ENCODE results near the gene SENP5. TPM values are rescaled to one million over a fixed set of nuclear protein-coding genes. Genes with fewer than 3 reads are reported as not detected.

SENP5 gene
- total RNA-seq, 1 donor from 2014 or later, result 49.6 TPM

- TF ChIP-seq, protein P1, sequence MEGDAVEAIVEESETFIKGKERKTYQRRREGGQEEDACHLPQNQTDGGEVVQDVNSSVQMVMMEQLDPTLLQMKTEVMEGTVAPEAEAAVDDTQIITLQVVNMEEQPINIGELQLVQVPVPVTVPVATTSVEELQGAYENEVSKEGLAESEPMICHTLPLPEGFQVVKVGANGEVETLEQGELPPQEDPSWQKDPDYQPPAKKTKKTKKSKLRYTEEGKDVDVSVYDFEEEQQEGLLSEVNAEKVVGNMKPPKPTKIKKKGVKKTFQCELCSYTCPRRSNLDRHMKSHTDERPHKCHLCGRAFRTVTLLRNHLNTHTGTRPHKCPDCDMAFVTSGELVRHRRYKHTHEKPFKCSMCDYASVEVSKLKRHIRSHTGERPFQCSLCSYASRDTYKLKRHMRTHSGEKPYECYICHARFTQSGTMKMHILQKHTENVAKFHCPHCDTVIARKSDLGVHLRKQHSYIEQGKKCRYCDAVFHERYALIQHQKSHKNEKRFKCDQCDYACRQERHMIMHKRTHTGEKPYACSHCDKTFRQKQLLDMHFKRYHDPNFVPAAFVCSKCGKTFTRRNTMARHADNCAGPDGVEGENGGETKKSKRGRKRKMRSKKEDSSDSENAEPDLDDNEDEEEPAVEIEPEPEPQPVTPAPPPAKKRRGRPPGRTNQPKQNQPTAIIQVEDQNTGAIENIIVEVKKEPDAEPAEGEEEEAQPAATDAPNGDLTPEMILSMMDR (IDR thresholded peaks at IDR 0.05; ENCODE audit: partially characterized antibody, unreplicated experiment), result no peak
- Mint-ChIP-seq H3K36me3 (ENCODE audit: unreplicated experiment) (peaks cover 15% of the 10 kb centered on the region), H3K4me3 (ENCODE audit: unreplicated experiment) (no peak overlapping the region), H3K27me3 (ENCODE audit: unreplicated experiment) (peaks cover 4% of the 10 kb centered on the region), H3K4me1 (ENCODE audit: low read depth, unreplicated experiment) (no peaks in the 10 kb centered on the region), H3K9me3 (ENCODE audit: unreplicated experiment) (peaks cover 7% of the 10 kb centered on the region), H3K27ac (ENCODE audit: unreplicated experiment) (no peak overlapping the region)
- DNase-seq, result no peak
Measured at GRCh38 chr3:196983186-196983585, 115.5 kb downstream of the SENP5 start.

Other genes with a start within 250 kb of the SENP5 start
- 0.42 TPM for gene NRROS, start 228.2 kb upstream of the SENP5 start, total RNA-seq (ENCODE audit: unreplicated experiment)
- gene CEP19, start 155.7 kb upstream of the SENP5 start, total RNA-seq (ENCODE audit: unreplicated experiment), result 3.3 TPM
- gene PIGX, start 155.5 kb upstream of the SENP5 start, total RNA-seq (ENCODE audit: unreplicated experiment), result 20.1 TPM
- 128 TPM for gene PAK2, start 128.1 kb upstream of the SENP5 start, total RNA-seq (ENCODE audit: unreplicated experiment)
- gene NCBP2, start 74.6 kb downstream of the SENP5 start, total RNA-seq (ENCODE audit: unreplicated experiment), result 118 TPM
- gene PIGZ, start 100.9 kb downstream of the SENP5 start, total RNA-seq (ENCODE audit: unreplicated experiment), result 4.7 TPM
- 31.8 TPM for gene MELTF, start 161.9 kb downstream of the SENP5 start, total RNA-seq (ENCODE audit: unreplicated experiment)

Measured in glutamatergic neuron (in vitro differentiated cells).